SKM-1 treated with dmso at 0.1 percent for 144 hours (cell line): Measurements from ENCODE around the gene CERS6.

ENCODE experiments used
- DNase-seq: peaks from one replicate; lab custom pipeline; 2025; ENCODE audit not compliant: unreplicated experiment; lab: John Stamatoyannopoulos, UW

CERS6 gene

GRCh38 chr2:168692132-168692744 is 236.2 kb downstream of the CERS6 start:
- no peak for DNase-seq

GRCh38 chr2:168694173-168694572 is 238.1 kb downstream of the CERS6 start:
- no peak for DNase-seq

- DNase-seq = no peak
Measured at GRCh38 chr2:168694866-168695265, 238.8 kb downstream of the CERS6 start.

- no peak for DNase-seq
Measured at GRCh38 chr2:168697668-168698121, 241.6 kb downstream of the CERS6 start.

- no peak for DNase-seq
Measured at GRCh38 chr2:168698969-168699368, 242.9 kb downstream of the CERS6 start.

- no peak for DNase-seq
Measured at GRCh38 chr2:168699844-168700417, 243.9 kb downstream of the CERS6 start.

GRCh38 chr2:168700615-168701245 is 244.7 kb downstream of the CERS6 start:
- no peak for DNase-seq

- DNase-seq = no peak
Measured at GRCh38 chr2:168702579-168702978, 246.5 kb downstream of the CERS6 start.

GRCh38 chr2:168703926-168704325 is 247.9 kb downstream of the CERS6 start:
- no peak for DNase-seq

- DNase-seq = no peak
Measured at GRCh38 chr2:168705534-168706470, 249.7 kb downstream of the CERS6 start.

GRCh38 chr2:168706806-168707205 is 250.7 kb downstream of the CERS6 start:
- no peak for DNase-seq

- DNase-seq = no peak
Measured at GRCh38 chr2:168708080-168708479, 252.0 kb downstream of the CERS6 start.

- DNase-seq = no peak
Measured at GRCh38 chr2:168710754-168711467, 254.8 kb downstream of the CERS6 start.

- no peak for DNase-seq
Measured at GRCh38 chr2:168712053-168712452, 256.0 kb downstream of the CERS6 start.

GRCh38 chr2:168713325-168713724 is 257.3 kb downstream of the CERS6 start:
- DNase-seq = no peak

- DNase-seq = no peak
Measured at GRCh38 chr2:168715849-168716248, 259.8 kb downstream of the CERS6 start.

- DNase-seq = no peak
Measured at GRCh38 chr2:168716839-168717238, 260.8 kb downstream of the CERS6 start.

- DNase-seq = no peak
Measured at GRCh38 chr2:168717790-168718502, 261.9 kb downstream of the CERS6 start.

GRCh38 chr2:168718622-168719021 is 262.6 kb downstream of the CERS6 start:
- DNase-seq = no peak

GRCh38 chr2:168719446-168719845 is 263.4 kb downstream of the CERS6 start:
- DNase-seq = no peak
